ENCODE results near the gene KLF1.

GRCh38 chr19:12913011-12913561, 26.1 kb upstream of the KLF1 start:
- TF ChIP-seq, protein P1, sequence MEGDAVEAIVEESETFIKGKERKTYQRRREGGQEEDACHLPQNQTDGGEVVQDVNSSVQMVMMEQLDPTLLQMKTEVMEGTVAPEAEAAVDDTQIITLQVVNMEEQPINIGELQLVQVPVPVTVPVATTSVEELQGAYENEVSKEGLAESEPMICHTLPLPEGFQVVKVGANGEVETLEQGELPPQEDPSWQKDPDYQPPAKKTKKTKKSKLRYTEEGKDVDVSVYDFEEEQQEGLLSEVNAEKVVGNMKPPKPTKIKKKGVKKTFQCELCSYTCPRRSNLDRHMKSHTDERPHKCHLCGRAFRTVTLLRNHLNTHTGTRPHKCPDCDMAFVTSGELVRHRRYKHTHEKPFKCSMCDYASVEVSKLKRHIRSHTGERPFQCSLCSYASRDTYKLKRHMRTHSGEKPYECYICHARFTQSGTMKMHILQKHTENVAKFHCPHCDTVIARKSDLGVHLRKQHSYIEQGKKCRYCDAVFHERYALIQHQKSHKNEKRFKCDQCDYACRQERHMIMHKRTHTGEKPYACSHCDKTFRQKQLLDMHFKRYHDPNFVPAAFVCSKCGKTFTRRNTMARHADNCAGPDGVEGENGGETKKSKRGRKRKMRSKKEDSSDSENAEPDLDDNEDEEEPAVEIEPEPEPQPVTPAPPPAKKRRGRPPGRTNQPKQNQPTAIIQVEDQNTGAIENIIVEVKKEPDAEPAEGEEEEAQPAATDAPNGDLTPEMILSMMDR (IDR thresholded peaks at IDR 0.05) = no peak
- no peak for TF ChIP-seq MAX (IDR thresholded peaks at IDR 0.05; ENCODE audit: low read depth)
- TF ChIP-seq TEAD4 (IDR thresholded peaks at IDR 0.05; ENCODE audit: borderline replicate concordance, insufficient read depth) = no peak
- no peak for TF ChIP-seq RXRA (IDR thresholded peaks at IDR 0.05; ENCODE audit: borderline replicate concordance, low read depth)
- no peak for TF ChIP-seq RCOR1 (IDR thresholded peaks at IDR 0.05; ENCODE audit: low read length)
- no peak for TF ChIP-seq FOSL2 (IDR thresholded peaks at IDR 0.05; ENCODE audit: borderline replicate concordance, low read depth)
- TF ChIP-seq RAD21 (IDR thresholded peaks at IDR 0.05; ENCODE audit: low read length) = no peak
- no peak for TF ChIP-seq JUND (IDR thresholded peaks at IDR 0.05)
- TF ChIP-seq, protein P2, sequence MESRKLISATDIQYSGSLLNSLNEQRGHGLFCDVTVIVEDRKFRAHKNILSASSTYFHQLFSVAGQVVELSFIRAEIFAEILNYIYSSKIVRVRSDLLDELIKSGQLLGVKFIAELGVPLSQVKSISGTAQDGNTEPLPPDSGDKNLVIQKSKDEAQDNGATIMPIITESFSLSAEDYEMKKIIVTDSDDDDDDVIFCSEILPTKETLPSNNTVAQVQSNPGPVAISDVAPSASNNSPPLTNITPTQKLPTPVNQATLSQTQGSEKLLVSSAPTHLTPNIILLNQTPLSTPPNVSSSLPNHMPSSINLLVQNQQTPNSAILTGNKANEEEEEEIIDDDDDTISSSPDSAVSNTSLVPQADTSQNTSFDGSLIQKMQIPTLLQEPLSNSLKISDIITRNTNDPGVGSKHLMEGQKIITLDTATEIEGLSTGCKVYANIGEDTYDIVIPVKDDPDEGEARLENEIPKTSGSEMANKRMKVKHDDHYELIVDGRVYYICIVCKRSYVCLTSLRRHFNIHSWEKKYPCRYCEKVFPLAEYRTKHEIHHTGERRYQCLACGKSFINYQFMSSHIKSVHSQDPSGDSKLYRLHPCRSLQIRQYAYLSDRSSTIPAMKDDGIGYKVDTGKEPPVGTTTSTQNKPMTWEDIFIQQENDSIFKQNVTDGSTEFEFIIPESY (IDR thresholded peaks at IDR 0.05; ENCODE audit: borderline replicate concordance, low read depth) = no peak

Measured in SK-N-SH (cell line).